ENCODE data around the gene THSD4.

The THSD4 gene

DNA sequence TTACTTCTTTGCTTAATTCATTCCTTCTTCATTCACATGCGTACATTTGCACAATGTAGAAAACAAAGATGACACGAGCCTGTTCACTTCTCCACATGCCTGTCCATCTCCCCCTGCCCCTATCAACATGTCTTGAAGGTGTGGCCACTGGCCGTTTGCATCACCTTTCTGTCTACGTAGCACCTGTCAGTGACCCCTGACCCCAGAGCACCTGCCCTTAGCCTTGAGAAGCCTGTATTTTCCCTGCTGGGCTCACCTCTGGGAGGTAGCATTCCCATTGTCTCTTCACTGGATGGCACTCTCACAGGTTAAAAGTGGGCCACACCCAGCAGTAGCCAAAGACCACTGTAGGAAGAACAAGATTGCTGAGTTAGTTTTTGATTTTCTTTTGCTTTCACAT lies 234.1 kb downstream of the THSD4 start:
- Histone ChIP-seq H3K4me3 (ENCODE audit: insufficient read length, low read depth) (no peak overlapping the region), H3K27me3 (ENCODE audit: insufficient read depth, insufficient read length) (no peaks in the 10 kb centered on the region), H3K36me3 (ENCODE audit: insufficient read depth, insufficient read length, low read length) (no peaks in the 10 kb centered on the region), H3K9ac (ENCODE audit: insufficient read length, low read depth) (no peak overlapping the region), H3K9me3 (ENCODE audit: insufficient read depth, low read length) (no peaks in the 10 kb centered on the region), H3K4me1 (ENCODE audit: insufficient read depth, insufficient read length) (peaks cover 2% of the 10 kb centered on the region)
- TF ChIP-seq SUZ12 (IDR thresholded peaks at IDR 0.05; ENCODE audit: extremely low read depth, insufficient read depth, insufficient read length) (no peak), YY1 (IDR thresholded peaks at IDR 0.05; ENCODE audit: insufficient read depth, insufficient read length) (no peak), ZNF274 (IDR thresholded peaks at IDR 0.05; ENCODE audit: low read depth, low read length) (no peak)
- DNase-seq (ENCODE audit: low read depth, low spot score), result no peak

DNA sequence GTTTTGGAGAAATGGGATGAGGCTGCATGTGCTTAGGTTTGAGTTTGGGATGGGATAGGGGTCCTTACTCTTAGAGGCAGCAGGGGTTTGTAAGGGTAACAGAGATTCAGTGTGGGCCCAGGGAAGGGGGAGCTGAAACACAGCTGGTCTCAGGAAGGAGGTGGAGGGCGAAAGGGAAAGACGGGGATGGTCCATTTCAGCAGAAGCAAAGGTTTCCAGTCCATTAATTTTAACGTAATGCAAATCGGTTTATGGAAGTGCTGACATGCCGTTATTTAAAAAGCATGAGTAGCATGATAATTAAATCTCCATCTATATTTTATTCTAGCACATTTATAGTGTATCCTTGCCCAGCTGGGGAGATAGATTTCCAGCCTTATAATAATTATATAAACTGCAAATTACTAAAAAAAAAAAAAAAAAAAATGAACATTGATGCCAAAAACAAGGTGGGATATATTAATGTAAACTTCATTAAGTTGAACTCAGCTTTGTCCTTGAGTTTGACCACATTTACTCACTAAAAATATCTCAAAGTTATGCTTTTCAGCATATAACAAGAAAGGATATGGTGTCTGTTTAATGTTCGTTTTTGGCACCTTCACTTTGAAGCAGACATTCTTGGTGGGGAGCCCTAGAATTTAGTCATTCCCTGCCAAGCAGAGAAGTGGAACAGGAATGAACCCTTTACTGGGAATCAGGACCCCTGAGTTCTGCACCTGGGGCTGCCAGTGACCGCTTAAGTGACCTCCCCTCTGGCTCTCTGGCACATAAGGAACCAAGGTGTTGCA lies 234.7 kb downstream of the THSD4 start:
- Histone ChIP-seq H3K9me3 (ENCODE audit: insufficient read depth, low read length) (no peaks in the 10 kb centered on the region), H3K4me1 (ENCODE audit: insufficient read depth, insufficient read length) (peaks cover 2% of the 10 kb centered on the region), H3K27me3 (ENCODE audit: insufficient read depth, insufficient read length) (no peaks in the 10 kb centered on the region), H3K4me3 (ENCODE audit: insufficient read length, low read depth) (no peak overlapping the region), H3K9ac (ENCODE audit: insufficient read length, low read depth) (no peak overlapping the region), H3K36me3 (ENCODE audit: insufficient read depth, insufficient read length, low read length) (no peaks in the 10 kb centered on the region)
- DNase-seq (ENCODE audit: low read depth, low spot score), result no peak
- TF ChIP-seq SUZ12 (IDR thresholded peaks at IDR 0.05; ENCODE audit: extremely low read depth, insufficient read depth, insufficient read length) (no peak), ZNF274 (IDR thresholded peaks at IDR 0.05; ENCODE audit: low read depth, low read length) (no peak), YY1 (IDR thresholded peaks at IDR 0.05; ENCODE audit: insufficient read depth, insufficient read length) (no peak)

DNA sequence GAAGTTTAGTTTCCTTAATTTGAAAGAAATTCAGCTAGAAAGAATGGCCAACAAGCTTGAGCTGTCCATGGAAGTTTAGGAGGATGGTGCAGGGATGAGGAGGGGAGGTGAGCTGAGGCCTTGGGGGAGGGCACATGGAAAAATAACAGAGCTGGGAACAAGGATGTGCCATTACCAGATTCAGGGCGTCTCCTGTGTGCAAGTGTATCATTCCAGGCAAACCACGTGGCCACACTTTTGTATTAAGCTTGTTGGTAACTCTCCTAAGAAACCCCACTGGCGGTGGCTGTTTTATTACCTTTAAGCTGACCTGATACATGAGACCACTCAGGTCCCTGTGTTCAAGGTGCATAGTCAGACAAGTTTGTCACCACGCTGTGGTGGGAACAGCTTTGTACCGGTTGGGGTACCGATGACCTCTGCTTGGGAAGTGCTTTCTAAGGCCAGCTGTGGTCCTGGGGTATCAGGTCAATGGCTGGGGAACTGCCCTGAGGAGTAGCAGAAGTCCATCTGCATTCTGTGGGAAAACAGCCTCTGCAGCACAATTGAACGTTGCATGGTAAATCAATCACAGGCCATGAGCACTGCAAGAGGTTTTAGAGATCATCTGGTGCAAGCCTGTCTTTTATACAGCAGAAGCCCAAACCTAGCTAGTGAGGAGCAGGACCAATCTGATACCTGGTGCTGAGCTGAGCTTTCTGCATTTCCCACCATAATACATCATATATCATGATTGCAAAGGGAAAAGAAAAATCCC lies 235.5 kb downstream of the THSD4 start:
- H3K9ac ChIP-seq (ENCODE audit: insufficient read length, low read depth), result no peak overlapping the region
- no peak for DNase-seq (ENCODE audit: low read depth, low spot score)
- H3K4me1 ChIP-seq (ENCODE audit: insufficient read depth, insufficient read length), result no peaks in the 10 kb centered on the region
- no peaks in the 10 kb centered on the region for H3K27me3 ChIP-seq (ENCODE audit: insufficient read depth, insufficient read length)
- no peaks in the 10 kb centered on the region for H3K36me3 ChIP-seq (ENCODE audit: insufficient read depth, insufficient read length, low read length)
- H3K4me3 ChIP-seq (ENCODE audit: insufficient read length, low read depth), result no peak overlapping the region
- TF ChIP-seq YY1 (IDR thresholded peaks at IDR 0.05; ENCODE audit: insufficient read depth, insufficient read length), result no peak
- TF ChIP-seq ZNF274 (IDR thresholded peaks at IDR 0.05; ENCODE audit: low read depth, low read length), result no peak
- no peak for TF ChIP-seq SUZ12 (IDR thresholded peaks at IDR 0.05; ENCODE audit: extremely low read depth, insufficient read depth, insufficient read length)
- no peaks in the 10 kb centered on the region for H3K9me3 ChIP-seq (ENCODE audit: insufficient read depth, low read length)

DNA sequence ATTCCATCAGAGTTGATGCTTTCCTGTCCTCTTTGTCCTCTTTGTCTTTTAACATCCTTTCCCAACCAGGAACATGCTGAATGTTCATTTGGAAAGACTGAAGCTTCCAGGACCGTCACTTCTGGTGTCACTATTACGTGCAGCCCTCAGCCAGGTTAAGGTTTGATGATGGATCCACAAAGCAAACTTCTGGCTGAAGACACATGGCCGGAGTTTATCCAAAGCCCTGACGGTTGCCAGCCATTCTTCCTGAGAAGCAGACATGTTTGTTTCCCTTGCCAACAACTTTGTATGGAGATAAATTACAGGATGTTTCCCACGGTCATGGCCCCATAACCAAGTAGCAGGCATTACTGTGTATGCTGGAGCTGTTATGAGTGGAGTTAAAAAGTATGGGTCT lies 236.9 kb downstream of the THSD4 start:
- DNase-seq (ENCODE audit: low read depth, low spot score), result no peak
- TF ChIP-seq YY1 (IDR thresholded peaks at IDR 0.05; ENCODE audit: insufficient read depth, insufficient read length) (no peak), SUZ12 (IDR thresholded peaks at IDR 0.05; ENCODE audit: extremely low read depth, insufficient read depth, insufficient read length) (no peak), ZNF274 (IDR thresholded peaks at IDR 0.05; ENCODE audit: low read depth, low read length) (no peak)
- no peak overlapping the region for H3K9ac ChIP-seq (ENCODE audit: insufficient read length, low read depth)
- H3K9me3 ChIP-seq (ENCODE audit: insufficient read depth, low read length), result no peaks in the 10 kb centered on the region
- H3K4me3 ChIP-seq (ENCODE audit: insufficient read length, low read depth), result no peak overlapping the region
- no peaks in the 10 kb centered on the region for H3K27me3 ChIP-seq (ENCODE audit: insufficient read depth, insufficient read length)
- H3K4me1 ChIP-seq (ENCODE audit: insufficient read depth, insufficient read length), result peaks cover 5% of the 10 kb centered on the region
- no peaks in the 10 kb centered on the region for H3K36me3 ChIP-seq (ENCODE audit: insufficient read depth, insufficient read length, low read length)

DNA sequence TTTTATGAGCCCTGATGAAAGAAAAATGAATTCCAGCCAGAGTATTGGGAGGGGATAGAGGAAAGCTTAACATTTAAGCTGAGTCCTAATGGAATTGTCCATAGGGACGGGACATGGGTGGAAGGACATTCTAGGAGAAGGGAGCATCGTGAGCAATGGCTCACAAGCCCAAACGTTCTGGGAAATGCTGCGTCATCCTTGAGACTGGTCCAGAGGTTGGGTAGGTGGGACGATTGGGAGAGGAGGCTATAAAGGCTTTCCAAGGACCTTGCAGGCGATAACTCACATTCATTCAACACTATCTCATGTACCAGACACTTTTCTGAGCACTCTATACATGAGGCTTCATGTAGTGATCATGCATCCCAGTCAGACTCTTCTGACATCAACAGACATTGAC lies 237.5 kb downstream of the THSD4 start:
- no peaks in the 10 kb centered on the region for H3K36me3 ChIP-seq (ENCODE audit: insufficient read depth, insufficient read length, low read length)
- H3K27me3 ChIP-seq (ENCODE audit: insufficient read depth, insufficient read length), result no peaks in the 10 kb centered on the region
- peaks cover 9% of the 10 kb centered on the region for H3K4me1 ChIP-seq (ENCODE audit: insufficient read depth, insufficient read length)
- TF ChIP-seq ZNF274 (IDR thresholded peaks at IDR 0.05; ENCODE audit: low read depth, low read length), result no peak
- no peak for TF ChIP-seq YY1 (IDR thresholded peaks at IDR 0.05; ENCODE audit: insufficient read depth, insufficient read length)
- no peak for TF ChIP-seq SUZ12 (IDR thresholded peaks at IDR 0.05; ENCODE audit: extremely low read depth, insufficient read depth, insufficient read length)
- H3K4me3 ChIP-seq (ENCODE audit: insufficient read length, low read depth), result no peak overlapping the region
- no peak overlapping the region for H3K9ac ChIP-seq (ENCODE audit: insufficient read length, low read depth)
- DNase-seq (ENCODE audit: low read depth, low spot score), result no peak
- no peaks in the 10 kb centered on the region for H3K9me3 ChIP-seq (ENCODE audit: insufficient read depth, low read length)

DNA sequence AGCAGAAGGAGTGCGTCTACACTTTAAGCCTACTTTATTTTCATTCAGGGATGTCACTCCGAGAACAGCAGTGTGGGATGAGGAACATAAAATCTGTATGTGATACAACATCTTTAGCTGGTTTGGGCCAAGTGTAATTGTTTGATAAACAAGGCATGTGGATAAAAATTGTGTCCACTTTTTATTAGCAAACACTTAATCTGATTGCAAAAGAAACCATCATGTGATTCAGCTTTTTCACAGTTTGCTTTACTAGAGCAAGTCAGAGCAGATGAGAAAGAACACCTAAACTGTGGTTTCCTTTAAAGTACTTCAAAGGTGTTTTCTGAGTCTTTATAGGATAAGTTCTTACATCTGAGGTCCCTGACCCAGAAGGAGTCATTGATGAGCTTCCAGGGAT lies 237.9 kb downstream of the THSD4 start:
- H3K36me3 ChIP-seq (ENCODE audit: insufficient read depth, insufficient read length, low read length), result no peaks in the 10 kb centered on the region
- no peak overlapping the region for H3K4me3 ChIP-seq (ENCODE audit: insufficient read length, low read depth)
- H3K27me3 ChIP-seq (ENCODE audit: insufficient read depth, insufficient read length), result no peaks in the 10 kb centered on the region
- H3K9ac ChIP-seq (ENCODE audit: insufficient read length, low read depth), result no peak overlapping the region
- TF ChIP-seq YY1 (IDR thresholded peaks at IDR 0.05; ENCODE audit: insufficient read depth, insufficient read length), result no peak
- no peak for TF ChIP-seq ZNF274 (IDR thresholded peaks at IDR 0.05; ENCODE audit: low read depth, low read length)
- no peak for TF ChIP-seq SUZ12 (IDR thresholded peaks at IDR 0.05; ENCODE audit: extremely low read depth, insufficient read depth, insufficient read length)
- no peaks in the 10 kb centered on the region for H3K9me3 ChIP-seq (ENCODE audit: insufficient read depth, low read length)
- peaks cover 12% of the 10 kb centered on the region for H3K4me1 ChIP-seq (ENCODE audit: insufficient read depth, insufficient read length)
- no peak for DNase-seq (ENCODE audit: low read depth, low spot score)

DNA sequence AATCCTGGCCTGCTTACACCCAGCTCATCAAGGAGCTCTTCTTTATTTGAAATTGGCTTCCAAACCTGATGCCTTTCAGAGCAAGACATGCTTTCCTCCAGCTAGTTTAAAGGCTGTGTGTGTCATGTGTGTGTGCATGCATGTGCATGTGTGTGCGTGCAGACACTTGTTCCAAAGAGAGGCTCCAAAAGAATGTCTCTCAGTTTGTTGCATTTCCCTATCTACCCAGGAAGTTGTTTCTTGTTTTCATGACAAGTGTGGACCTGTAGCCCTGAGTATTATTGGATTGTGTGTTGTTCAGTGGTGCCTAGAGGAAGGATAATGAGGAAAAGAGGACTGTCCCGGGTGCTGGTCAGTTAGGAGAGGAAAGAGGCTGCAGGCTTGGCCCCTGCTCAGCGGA lies 240.0 kb downstream of the THSD4 start:
- no peaks in the 10 kb centered on the region for H3K9me3 ChIP-seq (ENCODE audit: insufficient read depth, low read length)
- TF ChIP-seq SUZ12 (IDR thresholded peaks at IDR 0.05; ENCODE audit: extremely low read depth, insufficient read depth, insufficient read length), result no peak
- no peak for TF ChIP-seq YY1 (IDR thresholded peaks at IDR 0.05; ENCODE audit: insufficient read depth, insufficient read length)
- TF ChIP-seq ZNF274 (IDR thresholded peaks at IDR 0.05; ENCODE audit: low read depth, low read length), result no peak
- no peak overlapping the region for H3K9ac ChIP-seq (ENCODE audit: insufficient read length, low read depth)

More for the DNA sequence above, 240.0 kb downstream of the THSD4 start:
- no peak for DNase-seq (ENCODE audit: low read depth, low spot score)
- no peaks in the 10 kb centered on the region for H3K27me3 ChIP-seq (ENCODE audit: insufficient read depth, insufficient read length)
- peaks cover 12% of the 10 kb centered on the region for H3K4me1 ChIP-seq (ENCODE audit: insufficient read depth, insufficient read length)
- H3K4me3 ChIP-seq (ENCODE audit: insufficient read length, low read depth), result no peak overlapping the region
- no peaks in the 10 kb centered on the region for H3K36me3 ChIP-seq (ENCODE audit: insufficient read depth, insufficient read length, low read length)

Data from NT2/D1 (cell line).